Duodenal mucosa (tissue), 2 donors: ENCODE measurements around the gene ACP3.

ENCODE experiments used
- H3K27ac ChIP-seq: one replicate; pipeline ENCODE4 v1.7.0; 2013; ENCODE audit warnings: low read depth, low read length
- H3K27me3 ChIP-seq, 2 donors: one replicate each; pipeline ENCODE4 v1.7.0; 2013; ENCODE audit warnings: low read length in 2 of 2, control low read depth in 1 of 2; ENCODE audit not compliant: insufficient read depth in 2 of 2, control insufficient read depth in 1 of 2
- H3K36me3 ChIP-seq, 2 donors: one replicate each; pipeline ENCODE4 v1.7.0; 2013; ENCODE audit warnings: low read length in 2 of 2, control low read depth in 1 of 2; ENCODE audit not compliant: insufficient read depth in 2 of 2, control insufficient read depth in 1 of 2
- H3K4me1 ChIP-seq, 2 donors: one replicate each; pipeline ENCODE4 v1.7.0; 2013; ENCODE audit warnings: low read length in 2 of 2, control low read depth in 1 of 2; ENCODE audit not compliant: insufficient read depth in 2 of 2, control insufficient read depth in 1 of 2
- H3K4me3 ChIP-seq, 2 donors: one replicate each; pipeline ENCODE4 v1.7.0; 2013; ENCODE audit warnings: low read length in 2 of 2, low read depth in 1 of 2
- H3K9ac ChIP-seq, 2 donors: one replicate each; pipeline ENCODE4 v1.7.0; 2013; ENCODE audit warnings: low read length in 2 of 2, low read depth in 1 of 2
- H3K9me3 ChIP-seq, 2 donors: one replicate each; pipeline ENCODE4 v1.7.0; 2013; ENCODE audit warnings: low read length in 2 of 2, control low read depth in 1 of 2; ENCODE audit not compliant: control insufficient read depth in 1 of 2

The ACP3 gene

DNA sequence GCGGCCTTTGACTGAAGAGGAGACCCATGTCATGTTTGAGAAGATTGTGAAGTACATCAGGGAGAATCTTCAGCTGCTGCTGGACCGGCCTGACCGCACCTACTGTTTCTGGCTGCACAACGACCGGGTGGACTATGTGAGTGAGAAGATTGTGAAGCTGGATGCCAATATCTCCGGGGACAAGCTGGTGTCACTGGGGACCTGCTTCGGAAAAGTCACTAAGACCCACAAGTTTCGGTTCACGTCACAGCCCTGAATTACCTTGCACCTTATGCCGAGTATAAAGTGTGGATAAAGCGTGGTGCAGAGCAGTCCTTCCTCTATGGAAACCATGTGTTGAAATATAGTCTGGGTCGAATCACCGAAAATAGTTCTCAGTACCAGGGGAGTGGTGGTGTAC is 84.0 kb downstream of the ACP3 start:
- no peak overlapping the region for H3K9ac ChIP-seq
- H3K27me3 ChIP-seq = no peaks in the 10 kb centered on the region
- H3K27ac ChIP-seq = no peak overlapping the region
- no peak overlapping the region for H3K4me3 ChIP-seq
- H3K4me1 ChIP-seq = no peaks in the 10 kb centered on the region
- no peaks in the 10 kb centered on the region for H3K36me3 ChIP-seq
- H3K9me3 ChIP-seq = no peaks in the 10 kb centered on the region

- no peaks in the 10 kb centered on the region for H3K9me3 ChIP-seq
- H3K4me3 ChIP-seq = no peak overlapping the region
- no peaks in the 10 kb centered on the region for H3K27me3 ChIP-seq
- H3K27ac ChIP-seq = no peak overlapping the region
- no peaks in the 10 kb centered on the region for H3K4me1 ChIP-seq
- no peak overlapping the region for H3K9ac ChIP-seq
- H3K36me3 ChIP-seq = no peaks in the 10 kb centered on the region
Measured at GRCh38 chr3:132404276-132404675, 87.1 kb downstream of the ACP3 start.

DNA sequence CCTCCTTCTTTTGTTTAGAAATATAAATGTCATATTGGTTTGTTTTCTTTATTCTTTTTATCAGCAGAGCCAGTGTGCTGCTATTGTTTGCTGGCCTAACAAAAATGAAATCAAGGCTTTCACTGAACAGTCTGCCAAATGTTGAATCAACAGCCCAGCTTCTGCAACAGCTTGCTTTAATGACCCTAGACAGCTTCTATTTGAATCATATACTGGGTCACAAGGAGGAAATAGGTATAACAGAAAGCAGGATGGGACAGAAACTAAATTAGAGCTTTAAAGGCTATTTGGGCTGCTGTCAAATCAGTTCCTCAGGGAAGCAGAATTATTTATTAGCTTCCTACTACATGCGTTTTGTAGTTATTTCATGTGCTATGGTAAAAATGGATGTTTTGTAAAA is 88.0 kb downstream of the ACP3 start:
- H3K36me3 ChIP-seq = no peaks in the 10 kb centered on the region
- no peaks in the 10 kb centered on the region for H3K9me3 ChIP-seq
- H3K4me3 ChIP-seq = no peak overlapping the region
- H3K4me1 ChIP-seq = no peaks in the 10 kb centered on the region
- H3K9ac ChIP-seq = no peak overlapping the region
- H3K27me3 ChIP-seq = no peaks in the 10 kb centered on the region
- no peak overlapping the region for H3K27ac ChIP-seq

DNA sequence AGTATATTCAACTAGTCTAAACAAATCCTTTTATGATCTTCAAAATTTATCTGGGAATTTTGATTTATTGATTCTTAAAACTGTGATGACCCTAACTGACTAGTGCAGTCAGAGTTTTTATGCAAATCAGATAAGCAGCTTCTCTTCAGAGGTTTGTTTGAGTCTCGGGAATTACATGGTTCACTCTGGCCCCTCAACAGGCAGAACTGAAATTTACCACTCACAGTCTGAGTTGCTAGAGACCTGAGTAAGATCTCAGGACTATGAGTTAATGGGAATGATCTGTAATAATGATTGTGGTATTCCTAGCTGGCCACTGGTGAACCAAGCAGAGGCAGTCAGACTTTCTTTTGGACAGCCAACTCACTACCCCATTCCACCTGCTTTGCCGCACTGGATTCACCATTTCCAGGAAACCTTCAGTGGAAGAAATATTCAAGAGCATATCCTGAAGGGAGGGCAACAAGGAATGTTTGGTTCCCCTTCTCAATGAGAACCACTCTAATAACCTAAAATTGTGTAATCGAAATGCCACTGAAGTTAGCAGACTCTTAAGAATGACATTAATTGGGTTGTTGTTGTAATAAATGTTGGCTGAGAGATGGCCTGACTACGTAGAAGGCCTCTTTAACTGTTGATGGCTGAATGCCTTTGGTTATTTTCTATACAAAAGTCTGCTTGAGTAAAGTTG is 88.5 kb downstream of the ACP3 start:
- no peaks in the 10 kb centered on the region for H3K4me1 ChIP-seq
- H3K9me3 ChIP-seq = no peaks in the 10 kb centered on the region
- H3K9ac ChIP-seq = no peak overlapping the region
- no peaks in the 10 kb centered on the region for H3K36me3 ChIP-seq
- no peaks in the 10 kb centered on the region for H3K27me3 ChIP-seq
- no peak overlapping the region for H3K4me3 ChIP-seq
- H3K27ac ChIP-seq = no peak overlapping the region

- H3K4me3 ChIP-seq = no peak overlapping the region
- no peaks in the 10 kb centered on the region for H3K36me3 ChIP-seq
- no peak overlapping the region for H3K9ac ChIP-seq
- H3K27ac ChIP-seq = no peak overlapping the region
- H3K9me3 ChIP-seq = no peaks in the 10 kb centered on the region
- H3K27me3 ChIP-seq = no peaks in the 10 kb centered on the region
- no peaks in the 10 kb centered on the region for H3K4me1 ChIP-seq
Measured at GRCh38 chr3:132406587-132406986, 89.4 kb downstream of the ACP3 start.

- no peak overlapping the region for H3K27ac ChIP-seq
- no peaks in the 10 kb centered on the region for H3K4me1 ChIP-seq
- H3K9me3 ChIP-seq = no peaks in the 10 kb centered on the region
- no peaks in the 10 kb centered on the region for H3K36me3 ChIP-seq
- H3K9ac ChIP-seq = no peak overlapping the region
- H3K4me3 ChIP-seq = no peak overlapping the region
- H3K27me3 ChIP-seq = no peaks in the 10 kb centered on the region
Measured at GRCh38 chr3:132407025-132407424, 89.8 kb downstream of the ACP3 start.
